MM.1S (cell line): ENCODE measurements around the gene CDKL2.

Experiments
- DNase-seq: peaks from one replicate; pipeline ENCODE4 v3.0.0-alpha.2; 2015
- H2AFZ ChIP-seq: fragments of 300-600 bp; sonication (generic); 2 replicates; pipeline ENCODE4 v1.6.0; 2016; ENCODE audit warnings: antibody characterized with exemption, low read length
- H3F3A ChIP-seq: fragments of 300-600 bp; sonication (generic); 2 replicates; pipeline ENCODE4 v1.6.1; 2016; ENCODE audit warnings: mild to moderate bottlenecking, antibody characterized with exemption, low read length, moderate library complexity, mixed read lengths; ENCODE audit not compliant: insufficient read depth
- H3K27ac ChIP-seq: fragments of 300-600 bp; sonication (generic); 2 replicates; pipeline ENCODE4 v1.5.1; 2016; ENCODE audit warnings: mild to moderate bottlenecking, low read length
- H3K27me3 ChIP-seq: fragments of 300-600 bp; sonication (generic); replicated peaks from 2 replicates; pipeline ENCODE4 v1.6.0; 2016; ENCODE audit warnings: low read length; ENCODE audit not compliant: insufficient read depth
- H3K36me3 ChIP-seq: fragments of 300-600 bp; sonication (generic); replicated peaks from 2 replicates; pipeline ENCODE4 v1.6.1; 2016; ENCODE audit warnings: mild to moderate bottlenecking, low read length, mixed read lengths; ENCODE audit not compliant: insufficient read depth
- H3K4me1 ChIP-seq: fragments of 300-600 bp; sonication (generic); 2 replicates; pipeline ENCODE4 v1.6.1; 2016; ENCODE audit warnings: low read length, mixed read lengths
- H3K4me2 ChIP-seq: fragments of 300-600 bp; sonication (generic); 2 replicates; pipeline ENCODE4 v1.6.0; 2016; ENCODE audit warnings: low read depth, low read length
- H3K4me3 ChIP-seq: fragments of 300-600 bp; sonication (generic); 2 replicates; pipeline ENCODE4 v1.5.1; 2016; ENCODE audit warnings: low read length, mixed read lengths
- H3K79me2 ChIP-seq: fragments of 300-600 bp; sonication (generic); 2 replicates; pipeline ENCODE4 v1.6.1; 2016; ENCODE audit warnings: mixed run types, low read length, mixed read lengths
- H3K9ac ChIP-seq: fragments of 300-600 bp; sonication (generic); 2 replicates; pipeline ENCODE4 v1.6.1; 2016; ENCODE audit warnings: low read length, mixed read lengths
- H3K9me2 ChIP-seq: fragments of 300-600 bp; sonication (generic); replicated peaks from 2 replicates; pipeline ENCODE4 v1.6.1; 2016; ENCODE audit warnings: mild to moderate bottlenecking, low read length, mixed read lengths; ENCODE audit not compliant: insufficient read depth
- H3K9me3 ChIP-seq: fragments of 300-600 bp; sonication (generic); replicated peaks from 2 replicates; pipeline ENCODE4 v1.6.1; 2016; ENCODE audit warnings: mild to moderate bottlenecking, low read length, mixed read lengths; ENCODE audit not compliant: insufficient read depth
- H4K20me1 ChIP-seq: fragments of 300-600 bp; sonication (generic); 2 replicates; pipeline ENCODE4 v1.6.1; 2016; ENCODE audit warnings: mild to moderate bottlenecking, low read length, moderate library complexity, mixed read lengths; ENCODE audit not compliant: insufficient read depth
- CTCF ChIP-seq: fragments of 300-600 bp; sonication (generic); IDR thresholded peaks from 2 replicates; pipeline ENCODE4 v1.5.1; 2016; ENCODE audit warnings: antibody characterized with exemption, low read length, mixed read lengths
- EZH2 ChIP-seq: fragments of 300-600 bp; sonication (generic); optimal IDR thresholded peaks from 2 replicates; pipeline ENCODE3; 2017; ENCODE audit warnings: low read depth, mild to moderate bottlenecking, antibody characterized with exemption, low read length, mixed read lengths
- EZH2phosphoT487 ChIP-seq: fragments of 300-600 bp; sonication (generic); IDR thresholded peaks from 2 replicates; pipeline ENCODE4 v1.6.1; 2018; ENCODE audit warnings: antibody characterized with exemption, low read length

The CDKL2 gene

GRCh38 chr4:75605928-75606327 lies 24.4 kb downstream of the CDKL2 start:
- H3K9me2 ChIP-seq: no peaks in the 10 kb centered on the region
- H2AFZ ChIP-seq: no peak overlapping the region
- H3K9ac ChIP-seq: no peak overlapping the region
- TF ChIP-seq EZH2: no peak
- TF ChIP-seq EZH2phosphoT487: no peak
- TF ChIP-seq CTCF: no peak
- H3K27ac ChIP-seq: no peak overlapping the region
- H3K36me3 ChIP-seq: no peaks in the 10 kb centered on the region
- H3K27me3 ChIP-seq: no peaks in the 10 kb centered on the region
- no peaks in the 10 kb centered on the region for H4K20me1 ChIP-seq
- no peak overlapping the region for H3K4me2 ChIP-seq
- no peaks in the 10 kb centered on the region for H3K79me2 ChIP-seq
- no peaks in the 10 kb centered on the region for H3K4me1 ChIP-seq
- DNase-seq: no peak
- H3K4me3 ChIP-seq: no peak overlapping the region
- H3K9me3 ChIP-seq: no peaks in the 10 kb centered on the region
- no peaks in the 10 kb centered on the region for H3F3A ChIP-seq

- Histone ChIP-seq H3K4me3 (peak overlapping the region; percentile 12; the same call in 1 of the 2 replicates), H3K9ac (no peak overlapping the region; the same call in 1 of the 2 replicates), H3K9me3 (no peaks in the 10 kb centered on the region), H2AFZ (peak overlapping the region; percentile 58; the same call in 1 of the 2 replicates), H3K9me2 (no peaks in the 10 kb centered on the region), H3K79me2 (no peaks in the 10 kb centered on the region), H3K27ac (peak overlapping the region; percentile 83), H3K4me2 (peak overlapping the region; percentile 45; the same call in 1 of the 2 replicates), H4K20me1 (no peaks in the 10 kb centered on the region), H3K36me3 (no peaks in the 10 kb centered on the region), H3F3A (peaks cover 19% of the 10 kb centered on the region), H3K27me3 (no peaks in the 10 kb centered on the region), H3K4me1 (peaks cover 38% of the 10 kb centered on the region)
- DNase-seq: peak; percentile 15
- TF ChIP-seq CTCF (no peak), EZH2 (no peak), EZH2phosphoT487 (no peak)
These were observed 30.7 kb downstream of the CDKL2 start for GRCh38 chr4:75599647-75600046.

- TF ChIP-seq EZH2 (no peak), CTCF (no peak), EZH2phosphoT487 (no peak)
- Histone ChIP-seq H3K27ac (peak overlapping the region; percentile 83), H4K20me1 (no peaks in the 10 kb centered on the region), H3K27me3 (no peaks in the 10 kb centered on the region), H3K36me3 (no peaks in the 10 kb centered on the region), H3K9me3 (no peaks in the 10 kb centered on the region), H2AFZ (no peak overlapping the region), H3K4me1 (peaks cover 39% of the 10 kb centered on the region), H3K79me2 (no peaks in the 10 kb centered on the region), H3K4me2 (peak overlapping the region; percentile 46; the same call in 1 of the 2 replicates), H3K4me3 (no peak overlapping the region), H3F3A (peaks cover 19% of the 10 kb centered on the region), H3K9ac (peak overlapping the region; percentile 46; the same call in 1 of the 2 replicates), H3K9me2 (no peaks in the 10 kb centered on the region)
- peak; percentile 98 for DNase-seq
These were observed 31.9 kb downstream of the CDKL2 start for GRCh38 chr4:75598390-75598789.
